ENCODE results near the gene DKK1.

DKK1 gene

GRCh38 chr10:52280051-52280450 is 34.0 kb upstream of the DKK1 start:
- Histone ChIP-seq H3K4me3 (ENCODE audit: insufficient read depth in 1 of 2, low read depth in 1 of 2, low read length in 2 of 2) (no peak overlapping the region), H3K4me2 (ENCODE audit: low read length, poor library complexity, severe bottlenecking) (no peak overlapping the region), H4K91ac (ENCODE audit: low read length) (no peak overlapping the region), H3K27ac (ENCODE audit: low read length, poor library complexity, severe bottlenecking) (no peak overlapping the region), H4K8ac (ENCODE audit: low read length) (no peak overlapping the region), H3K23ac (ENCODE audit: low read length in 2 of 2) (no peak overlapping the region), H2AFZ (ENCODE audit: low read depth, low read length) (no peak overlapping the region), H3K36me3 (ENCODE audit: control insufficient read depth in 1 of 2, insufficient read depth in 2 of 2, low read depth in 1 of 2, low read length in 2 of 2) (peaks cover 0 to 25% of the 10 kb centered on the region in 2 experiments), H3K79me1 (replicated peaks; ENCODE audit: low read length, poor library complexity, severe bottlenecking) (no peaks in the 10 kb centered on the region), H2BK5ac (ENCODE audit: low read depth, low read length, poor library complexity, severe bottlenecking) (no peak overlapping the region), H3K9ac (ENCODE audit: low read length) (no peak overlapping the region), H2BK120ac (ENCODE audit: low read depth, low read length) (no peak overlapping the region), H3K27me3 (ENCODE audit: control insufficient read depth in 1 of 2, insufficient read depth in 1 of 2, low read length in 2 of 2) (no peaks in the 10 kb centered on the region), H2BK15ac (ENCODE audit: low read depth, poor library complexity, severe bottlenecking) (no peak overlapping the region), H3K4me1 (ENCODE audit: control insufficient read depth, insufficient read depth, low read depth, low read length) (no peaks in the 10 kb centered on the region), H2AK5ac (ENCODE audit: low read length, severe bottlenecking) (no peak overlapping the region), H3K18ac (ENCODE audit: low read depth in 1 of 2, low read length in 2 of 2) (no peak overlapping the region), H3K14ac (ENCODE audit: low read length in 2 of 2) (no peak overlapping the region), H2BK12ac (ENCODE audit: low read length in 2 of 2) (no peak overlapping the region), H3K4ac (ENCODE audit: low read depth in 1 of 2, low read length in 2 of 2) (no peak overlapping the region), H3K9me3 (ENCODE audit: control insufficient read depth, low read length) (no peaks in the 10 kb centered on the region)
- no CpG with 5 or more reads among the region's 1 CpG for WGBS
- no peak for DNase-seq

DNA sequence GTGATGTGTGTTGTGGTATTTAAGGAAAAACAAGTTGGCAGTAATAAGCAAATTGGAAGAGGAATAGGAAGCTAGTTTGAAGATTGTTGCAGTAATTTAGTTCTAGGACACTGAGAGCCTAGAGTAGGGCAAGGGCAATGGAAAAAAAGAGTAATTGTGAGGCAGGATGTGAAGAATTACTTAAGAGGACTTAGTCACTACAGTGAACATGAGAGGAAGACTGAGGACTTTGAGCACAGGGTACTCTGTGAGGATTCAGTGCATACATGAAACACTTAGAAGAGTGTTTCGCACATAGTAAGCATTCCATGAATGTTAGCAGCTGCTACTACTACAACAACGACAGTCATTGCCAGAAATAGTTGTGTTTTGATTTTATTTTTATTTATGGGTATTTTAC is 30.9 kb upstream of the DKK1 start:
- Histone ChIP-seq H2BK120ac (ENCODE audit: low read depth, low read length) (no peak overlapping the region), H3K4me3 (ENCODE audit: insufficient read depth in 1 of 2, low read depth in 1 of 2, low read length in 2 of 2) (no peak overlapping the region), H3K4me2 (ENCODE audit: low read length, poor library complexity, severe bottlenecking) (no peak overlapping the region), H3K23ac (ENCODE audit: low read length in 2 of 2) (no peak overlapping the region), H3K27ac (ENCODE audit: low read length, poor library complexity, severe bottlenecking) (no peak overlapping the region), H2AK5ac (ENCODE audit: low read length, severe bottlenecking) (no peak overlapping the region), H3K9ac (ENCODE audit: low read length) (no peak overlapping the region), H4K91ac (ENCODE audit: low read length) (no peak overlapping the region), H2BK12ac (ENCODE audit: low read length in 2 of 2) (no peak overlapping the region), H4K8ac (ENCODE audit: low read length) (no peak overlapping the region), H2BK15ac (ENCODE audit: low read depth, poor library complexity, severe bottlenecking) (no peak overlapping the region), H3K36me3 (ENCODE audit: control insufficient read depth in 1 of 2, insufficient read depth in 2 of 2, low read depth in 1 of 2, low read length in 2 of 2) (peaks cover 0 to 37% of the 10 kb centered on the region in 2 experiments), H3K27me3 (ENCODE audit: control insufficient read depth in 1 of 2, insufficient read depth in 1 of 2, low read length in 2 of 2) (no peaks in the 10 kb centered on the region), H2BK5ac (ENCODE audit: low read depth, low read length, poor library complexity, severe bottlenecking) (no peak overlapping the region), H3K79me1 (replicated peaks; ENCODE audit: low read length, poor library complexity, severe bottlenecking) (no peaks in the 10 kb centered on the region), H3K4ac (ENCODE audit: low read depth in 1 of 2, low read length in 2 of 2) (no peak overlapping the region), H2AFZ (ENCODE audit: low read depth, low read length) (no peak overlapping the region), H3K18ac (ENCODE audit: low read depth in 1 of 2, low read length in 2 of 2) (no peak overlapping the region), H3K9me3 (ENCODE audit: control insufficient read depth, low read length) (no peaks in the 10 kb centered on the region), H3K4me1 (ENCODE audit: control insufficient read depth, insufficient read depth, low read depth, low read length) (no peaks in the 10 kb centered on the region), H3K14ac (ENCODE audit: low read length in 2 of 2) (no peak overlapping the region)
- peak; percentile 55 for DNase-seq
- WGBS = 48% methylated on average over 2 of the region's 2 CpGs

GRCh38 chr10:52284416-52285013 is 29.6 kb upstream of the DKK1 start:
- Histone ChIP-seq H2BK120ac (ENCODE audit: low read depth, low read length) (no peak overlapping the region), H3K4ac (ENCODE audit: low read depth in 1 of 2, low read length in 2 of 2) (no peak overlapping the region), H3K9me3 (ENCODE audit: control insufficient read depth, low read length) (no peaks in the 10 kb centered on the region), H3K36me3 (ENCODE audit: control insufficient read depth in 1 of 2, insufficient read depth in 2 of 2, low read depth in 1 of 2, low read length in 2 of 2) (peaks cover 0 to 43% of the 10 kb centered on the region in 2 experiments), H2BK12ac (ENCODE audit: low read length in 2 of 2) (no peak overlapping the region), H3K4me1 (ENCODE audit: control insufficient read depth, insufficient read depth, low read depth, low read length) (no peaks in the 10 kb centered on the region), H3K23ac (ENCODE audit: low read length in 2 of 2) (no peak overlapping the region), H2BK5ac (ENCODE audit: low read depth, low read length, poor library complexity, severe bottlenecking) (peak overlapping the region; percentile 57), H4K8ac (ENCODE audit: low read length) (no peak overlapping the region), H3K27me3 (ENCODE audit: control insufficient read depth in 1 of 2, insufficient read depth in 1 of 2, low read length in 2 of 2) (no peaks in the 10 kb centered on the region), H3K79me1 (replicated peaks; ENCODE audit: low read length, poor library complexity, severe bottlenecking) (no peaks in the 10 kb centered on the region), H3K27ac (ENCODE audit: low read length, poor library complexity, severe bottlenecking) (no peak overlapping the region), H2AFZ (ENCODE audit: low read depth, low read length) (no peak overlapping the region), H3K14ac (ENCODE audit: low read length in 2 of 2) (no peak overlapping the region), H4K91ac (ENCODE audit: low read length) (no peak overlapping the region), H3K18ac (ENCODE audit: low read depth in 1 of 2, low read length in 2 of 2) (no peak overlapping the region), H3K4me3 (ENCODE audit: insufficient read depth in 1 of 2, low read depth in 1 of 2, low read length in 2 of 2) (no peak overlapping the region), H3K4me2 (ENCODE audit: low read length, poor library complexity, severe bottlenecking) (no peak overlapping the region), H2BK15ac (ENCODE audit: low read depth, poor library complexity, severe bottlenecking) (no peak overlapping the region), H3K9ac (ENCODE audit: low read length) (no peak overlapping the region), H2AK5ac (ENCODE audit: low read length, severe bottlenecking) (no peak overlapping the region)
- no peak for DNase-seq
- 100% methylated on average over 1 of the region's 2 CpGs for WGBS

- H3K27me3 ChIP-seq (ENCODE audit: control insufficient read depth in 1 of 2, insufficient read depth in 1 of 2, low read length in 2 of 2) = no peaks in the 10 kb centered on the region
- no peaks in the 10 kb centered on the region for H3K9me3 ChIP-seq (ENCODE audit: control insufficient read depth, low read length)
- no peak overlapping the region for H2AK5ac ChIP-seq (ENCODE audit: low read length, severe bottlenecking)
These were observed 26.2 kb upstream of the DKK1 start for GRCh38 chr10:52287866-52288265.

More at GRCh38 chr10:52287866-52288265, 26.2 kb upstream of the DKK1 start:
- Histone ChIP-seq H3K4me3 (ENCODE audit: insufficient read depth in 1 of 2, low read depth in 1 of 2, low read length in 2 of 2) (no peak overlapping the region), H3K23ac (ENCODE audit: low read length in 2 of 2) (no peak overlapping the region), H3K36me3 (ENCODE audit: control insufficient read depth in 1 of 2, insufficient read depth in 2 of 2, low read depth in 1 of 2, low read length in 2 of 2) (peaks cover 0 to 34% of the 10 kb centered on the region in 2 experiments), H2BK120ac (ENCODE audit: low read depth, low read length) (no peak overlapping the region), H3K4me2 (ENCODE audit: low read length, poor library complexity, severe bottlenecking) (no peak overlapping the region), H2BK5ac (ENCODE audit: low read depth, low read length, poor library complexity, severe bottlenecking) (no peak overlapping the region), H4K8ac (ENCODE audit: low read length) (no peak overlapping the region), H4K91ac (ENCODE audit: low read length) (no peak overlapping the region), H3K18ac (ENCODE audit: low read depth in 1 of 2, low read length in 2 of 2) (no peak overlapping the region), H3K4me1 (ENCODE audit: control insufficient read depth, insufficient read depth, low read depth, low read length) (no peaks in the 10 kb centered on the region), H2BK15ac (ENCODE audit: low read depth, poor library complexity, severe bottlenecking) (no peak overlapping the region), H3K4ac (ENCODE audit: low read depth in 1 of 2, low read length in 2 of 2) (no peak overlapping the region), H3K79me1 (replicated peaks; ENCODE audit: low read length, poor library complexity, severe bottlenecking) (no peaks in the 10 kb centered on the region), H3K14ac (ENCODE audit: low read length in 2 of 2) (no peak overlapping the region), H2BK12ac (ENCODE audit: low read length in 2 of 2) (no peak overlapping the region), H2AFZ (ENCODE audit: low read depth, low read length) (no peak overlapping the region), H3K9ac (ENCODE audit: low read length) (no peak overlapping the region), H3K27ac (ENCODE audit: low read length, poor library complexity, severe bottlenecking) (no peak overlapping the region)
- 94% methylated on average over 1 of the region's 1 CpG for WGBS
- DNase-seq = no peak

Measured in mesenchymal stem cell (in vitro differentiated cells and primary cell).